Osteocyte (in vitro differentiated cells): ENCODE measurements around the gene SYS1. TPM values are rescaled to one million over a fixed set of nuclear protein-coding genes. Genes with fewer than 3 reads are reported as not detected.

Experiments used
- DNase-seq: peaks from one replicate; pipeline ENCODE4 v3.0.0; 2021; ENCODE audit warnings: mixed read lengths; ENCODE audit not compliant: unreplicated experiment; ENCODE audit errors: extremely low spot score
- H3K27ac Mint-ChIP-seq: one replicate; pipeline ENCODE4 v1.8.0; 2021; ENCODE audit warnings: mild to moderate bottlenecking, mixed read lengths; ENCODE audit not compliant: unreplicated experiment
- H3K27me3 Mint-ChIP-seq: one replicate; pipeline ENCODE4 v1.8.0; 2021; ENCODE audit warnings: mixed read lengths; ENCODE audit not compliant: unreplicated experiment
- H3K36me3 Mint-ChIP-seq: one replicate; pipeline ENCODE4 v1.8.0; 2021; ENCODE audit warnings: mixed read lengths; ENCODE audit not compliant: unreplicated experiment
- H3K4me1 Mint-ChIP-seq: one replicate; pipeline ENCODE4 v1.8.0; 2021; ENCODE audit warnings: mixed read lengths; ENCODE audit not compliant: unreplicated experiment
- H3K4me3 Mint-ChIP-seq: one replicate; pipeline ENCODE4 v1.8.0; 2021; ENCODE audit warnings: mild to moderate bottlenecking, moderate library complexity, mixed read lengths; ENCODE audit not compliant: unreplicated experiment
- H3K9me3 Mint-ChIP-seq: one replicate; pipeline ENCODE4 v1.8.0; 2021; ENCODE audit warnings: mixed read lengths; ENCODE audit not compliant: unreplicated experiment
- CTCF ChIP-seq: fragments of 200-600 bp; sonication (generic); IDR thresholded peaks from 2 replicates; pipeline ENCODE4 v1.5.0; 2021; ENCODE audit warnings: antibody characterized with exemption, mild to moderate bottlenecking, moderate library complexity
- total RNA-seq: library from RNA; stranded (reverse); gene quantifications from 2 replicates; pipeline ENCODE4 v1.2.1, GENCODE V29; 2021

Gene SYS1
- total RNA-seq, 1 donor from 2014 or later = 23.7 TPM

DNA sequence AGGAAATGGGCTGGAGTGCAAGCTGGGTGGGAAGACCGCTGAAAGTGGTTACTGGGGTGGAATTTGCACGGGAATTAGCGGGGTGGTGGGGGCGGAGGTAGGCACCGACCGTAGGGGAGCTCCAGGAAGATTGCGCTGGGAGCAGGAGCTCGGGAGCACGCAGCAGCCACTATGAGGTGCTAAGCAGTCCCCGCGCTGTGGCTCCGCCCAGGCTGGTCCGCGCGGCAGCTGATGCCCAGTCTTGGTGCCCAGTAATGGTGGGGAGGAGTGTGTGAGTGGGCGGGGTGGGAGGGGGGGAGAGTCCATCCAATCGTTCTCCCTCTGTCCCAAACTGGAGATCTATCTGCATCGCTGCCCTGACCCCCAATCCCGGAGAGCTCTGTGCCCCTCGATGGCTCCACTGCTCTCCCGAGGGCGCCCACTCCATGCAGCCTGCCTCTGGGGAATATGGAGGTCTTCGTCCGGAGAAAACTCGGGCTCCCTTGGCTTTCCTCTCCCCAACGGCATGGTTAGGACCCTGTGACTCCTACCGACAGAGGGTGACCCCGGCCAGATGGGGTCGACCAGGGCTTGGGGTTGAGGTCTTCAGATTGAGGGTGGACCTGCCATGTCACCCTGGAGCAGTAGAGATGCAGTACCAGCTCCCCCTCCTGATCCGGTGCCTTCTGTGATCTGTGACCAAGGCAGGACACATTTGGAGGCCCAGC is 9.8 kb downstream of the SYS1 start:
- no peaks in the 10 kb centered on the region for H3K27me3 Mint-ChIP-seq
- H3K9me3 Mint-ChIP-seq = no peaks in the 10 kb centered on the region
- peaks cover 10% of the 10 kb centered on the region for H3K36me3 Mint-ChIP-seq
- H3K4me1 Mint-ChIP-seq = peaks cover 5% of the 10 kb centered on the region
- no peak for TF ChIP-seq CTCF
- DNase-seq = peak; percentile 66
- H3K4me3 Mint-ChIP-seq = no peak overlapping the region
- no peak overlapping the region for H3K27ac Mint-ChIP-seq

GRCh38 chr20:45373353-45374100 is 10.6 kb downstream of the SYS1 start:
- no peak overlapping the region for H3K4me3 Mint-ChIP-seq
- H3K9me3 Mint-ChIP-seq = no peaks in the 10 kb centered on the region
- no peaks in the 10 kb centered on the region for H3K27me3 Mint-ChIP-seq
- TF ChIP-seq CTCF = peak; percentile 69
- peaks cover 5% of the 10 kb centered on the region for H3K4me1 Mint-ChIP-seq
- H3K27ac Mint-ChIP-seq = no peak overlapping the region
- peak; percentile 90 for DNase-seq
- peaks cover 3% of the 10 kb centered on the region for H3K36me3 Mint-ChIP-seq

- Mint-ChIP-seq H3K27me3 (no peaks in the 10 kb centered on the region), H3K36me3 (no peaks in the 10 kb centered on the region), H3K9me3 (no peaks in the 10 kb centered on the region), H3K27ac (no peak overlapping the region), H3K4me3 (no peak overlapping the region), H3K4me1 (peaks cover 5% of the 10 kb centered on the region)
- no peak for TF ChIP-seq CTCF
- peak; percentile 36 for DNase-seq
These were observed 11.1 kb downstream of the SYS1 start for GRCh38 chr20:45374101-45374467.

- no peaks in the 10 kb centered on the region for H3K36me3 Mint-ChIP-seq
- H3K4me1 Mint-ChIP-seq = peaks cover 5% of the 10 kb centered on the region
- no peaks in the 10 kb centered on the region for H3K27me3 Mint-ChIP-seq
- H3K9me3 Mint-ChIP-seq = no peaks in the 10 kb centered on the region
- no peak for TF ChIP-seq CTCF
- H3K27ac Mint-ChIP-seq = no peak overlapping the region
- H3K4me3 Mint-ChIP-seq = no peak overlapping the region
- peak; percentile 80 for DNase-seq
These were observed 12.0 kb downstream of the SYS1 start for GRCh38 chr20:45374966-45375365.

DNA sequence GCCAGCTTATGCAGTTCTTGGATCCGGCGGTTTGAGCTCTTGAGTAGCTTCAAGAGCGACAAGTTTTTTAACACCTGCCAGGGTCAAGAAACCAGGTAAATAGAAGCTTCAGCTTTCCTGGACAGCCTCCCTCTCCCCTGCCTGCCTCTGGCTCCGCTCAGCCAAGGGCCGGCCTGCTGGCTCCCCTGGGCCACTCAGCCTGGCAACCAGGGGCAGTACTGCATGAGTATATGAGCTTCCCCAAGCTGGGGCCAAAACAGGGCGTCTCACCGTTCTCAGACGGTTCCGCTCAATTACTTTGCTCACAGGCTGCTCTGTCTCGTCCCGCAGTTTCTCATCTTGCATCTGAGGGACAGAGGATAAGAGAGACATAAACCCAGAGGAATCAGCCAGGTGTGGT is 14.3 kb downstream of the SYS1 start:
- Mint-ChIP-seq H3K4me1 (peaks cover 4% of the 10 kb centered on the region), H3K27ac (no peak overlapping the region)

More for the DNA sequence above, 14.3 kb downstream of the SYS1 start:
- Mint-ChIP-seq H3K27me3 (no peaks in the 10 kb centered on the region), H3K4me3 (no peak overlapping the region), H3K36me3 (peaks cover 3% of the 10 kb centered on the region), H3K9me3 (no peaks in the 10 kb centered on the region)
- DNase-seq = peak; percentile 75
- TF ChIP-seq CTCF = no peak
